ENCODE results near the gene GRIN2A. TPM values are rescaled to one million over a fixed set of nuclear protein-coding genes. Genes with fewer than 3 reads are reported as not detected.

GRIN2A gene
- total RNA-seq, 1 experiment from 2014 or later, result 34.6 TPM

GRCh38 chr16:9741776-9742175 is 440.5 kb downstream of the GRIN2A start:
- Mint-ChIP-seq H3K4me1 (ENCODE audit: low read depth, unreplicated experiment) (no peaks in the 10 kb centered on the region), H3K36me3 (ENCODE audit: insufficient read depth, unreplicated experiment) (no peaks in the 10 kb centered on the region), H3K27me3 (ENCODE audit: unreplicated experiment) (no peaks in the 10 kb centered on the region), H3K9me3 (ENCODE audit: low read depth, unreplicated experiment) (no peaks in the 10 kb centered on the region), H3K27ac (ENCODE audit: unreplicated experiment) (no peak overlapping the region), H3K4me3 (ENCODE audit: low read depth, unreplicated experiment) (no peak overlapping the region)
- intact Hi-C loops (cut with micrococcal nuclease; ENCODE audit: unreplicated experiment), result no loop called here
- no peak for DNase-seq
- BruUV-seq (replicated peaks), result no TSS peak
- TF ChIP-seq CTCF (IDR thresholded peaks at IDR 0.05; ENCODE audit: unreplicated experiment), result no peak
- CTCF ChIA-PET, result interaction anchor here (1.3 kb wide), 1 partner anchor 87 kb away, joined by 3 read pairs; no protein-coding TSS in a partner anchor

DNA sequence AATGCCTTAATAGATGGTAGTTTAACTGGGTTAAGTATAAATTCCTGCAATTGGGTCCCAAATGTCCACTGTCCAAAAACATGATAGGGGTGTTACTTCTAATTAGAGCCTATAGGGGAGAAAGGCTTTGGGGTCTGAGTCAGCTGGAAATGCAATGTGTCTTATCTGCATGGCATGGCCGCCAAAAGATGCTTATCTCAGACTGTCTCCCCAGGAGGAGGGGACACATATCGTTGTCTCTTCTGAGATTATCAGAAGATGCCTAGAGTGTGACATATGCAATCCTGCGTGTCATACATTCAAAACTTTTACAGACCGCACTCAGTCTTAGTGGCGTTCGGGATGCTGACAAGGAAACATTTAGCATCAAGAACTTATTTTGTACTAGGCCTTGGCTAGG is 442.9 kb downstream of the GRIN2A start:
- no peak for TF ChIP-seq CTCF (IDR thresholded peaks at IDR 0.05; ENCODE audit: unreplicated experiment)
- H3K4me3 Mint-ChIP-seq (ENCODE audit: low read depth, unreplicated experiment), result no peak overlapping the region

DNA sequence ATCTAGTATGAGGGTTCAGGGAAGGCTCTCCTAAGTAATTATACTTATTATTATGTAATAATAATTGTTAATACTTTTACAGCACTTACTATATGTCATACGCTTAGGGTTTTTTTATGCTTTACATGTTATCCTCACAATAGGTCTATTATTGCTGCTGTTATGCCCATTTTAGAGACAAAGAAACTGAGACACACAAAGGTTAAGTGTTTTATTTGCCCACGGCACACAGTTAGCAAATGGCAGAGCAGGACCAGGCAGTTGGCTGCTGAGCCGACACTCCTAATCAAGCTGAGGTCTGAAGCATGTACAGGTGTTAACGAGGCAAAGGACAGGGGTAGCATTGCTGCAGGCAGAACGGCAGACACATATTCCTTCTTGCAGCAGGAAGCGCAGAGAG is 443.5 kb downstream of the GRIN2A start:
- no peak overlapping the region for H3K27ac Mint-ChIP-seq (ENCODE audit: unreplicated experiment)

More for the DNA sequence above, 442.9 kb downstream of the GRIN2A start:
- Mint-ChIP-seq H3K9me3 (ENCODE audit: low read depth, unreplicated experiment) (no peaks in the 10 kb centered on the region), H3K36me3 (ENCODE audit: insufficient read depth, unreplicated experiment) (no peaks in the 10 kb centered on the region), H3K27me3 (ENCODE audit: unreplicated experiment) (no peaks in the 10 kb centered on the region), H3K4me1 (ENCODE audit: low read depth, unreplicated experiment) (no peaks in the 10 kb centered on the region), H3K27ac (ENCODE audit: unreplicated experiment) (no peak overlapping the region)
- BruUV-seq (replicated peaks), result no TSS peak
- CTCF ChIA-PET, result no interaction called here
- intact Hi-C loops (cut with micrococcal nuclease; ENCODE audit: unreplicated experiment), result no loop called here
- no peak for DNase-seq

DNA sequence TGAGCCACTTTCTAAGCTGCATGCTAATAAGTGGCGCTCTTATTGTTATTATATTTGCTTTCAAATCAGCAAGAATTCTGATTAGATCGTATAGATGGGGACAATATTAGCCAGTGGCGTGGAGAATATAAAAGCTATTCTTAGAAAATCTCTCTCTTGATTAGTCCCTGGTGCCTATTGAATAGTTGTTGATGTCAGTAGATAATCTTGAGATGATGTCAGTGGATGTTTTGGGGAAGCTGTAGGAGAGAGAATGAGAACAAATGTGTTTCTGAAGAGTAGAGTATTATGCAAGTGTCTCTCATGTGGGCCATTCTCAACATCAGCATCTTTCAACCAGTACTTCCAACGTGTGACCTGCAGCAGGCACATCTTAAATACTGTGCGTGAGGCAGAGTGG is 445.7 kb downstream of the GRIN2A start:
- intact Hi-C loops (cut with micrococcal nuclease; ENCODE audit: unreplicated experiment), result no loop called here
- TF ChIP-seq CTCF (IDR thresholded peaks at IDR 0.05; ENCODE audit: unreplicated experiment), result no peak
- H3K27ac Mint-ChIP-seq (ENCODE audit: unreplicated experiment), result no peak overlapping the region
- H3K4me1 Mint-ChIP-seq (ENCODE audit: low read depth, unreplicated experiment), result no peaks in the 10 kb centered on the region
- no peaks in the 10 kb centered on the region for H3K9me3 Mint-ChIP-seq (ENCODE audit: low read depth, unreplicated experiment)
- DNase-seq, result no peak
- H3K4me3 Mint-ChIP-seq (ENCODE audit: low read depth, unreplicated experiment), result no peak overlapping the region
- H3K27me3 Mint-ChIP-seq (ENCODE audit: unreplicated experiment), result no peaks in the 10 kb centered on the region
- no TSS peak for BruUV-seq (replicated peaks)
- CTCF ChIA-PET, result no interaction called here
- no peaks in the 10 kb centered on the region for H3K36me3 Mint-ChIP-seq (ENCODE audit: insufficient read depth, unreplicated experiment)

More for the DNA sequence above, 443.5 kb downstream of the GRIN2A start:
- no peaks in the 10 kb centered on the region for H3K4me1 Mint-ChIP-seq (ENCODE audit: low read depth, unreplicated experiment)
- H3K4me3 Mint-ChIP-seq (ENCODE audit: low read depth, unreplicated experiment), result no peak overlapping the region
- no peaks in the 10 kb centered on the region for H3K9me3 Mint-ChIP-seq (ENCODE audit: low read depth, unreplicated experiment)
- H3K36me3 Mint-ChIP-seq (ENCODE audit: insufficient read depth, unreplicated experiment), result no peaks in the 10 kb centered on the region
- no peaks in the 10 kb centered on the region for H3K27me3 Mint-ChIP-seq (ENCODE audit: unreplicated experiment)
- BruUV-seq (replicated peaks), result no TSS peak
- no peak for TF ChIP-seq CTCF (IDR thresholded peaks at IDR 0.05; ENCODE audit: unreplicated experiment)
- CTCF ChIA-PET, result no interaction called here
- DNase-seq, result no peak
- intact Hi-C loops (cut with micrococcal nuclease; ENCODE audit: unreplicated experiment), result no loop called here
